ENCODE measurements around the gene FAM76B. TPM values are rescaled to one million over a fixed set of nuclear protein-coding genes. Genes with fewer than 3 reads are reported as not detected.
A peak's percentile ranks its signal among the peaks of the same experiment; 100 is the strongest.
"Not testable (repeated sequence)": the region's sequence is repeated elsewhere in the genome, so short reads cannot be mapped to it uniquely, and the experiment has no call there.

FAM76B gene
- 54.6 TPM for total RNA-seq

DNA sequence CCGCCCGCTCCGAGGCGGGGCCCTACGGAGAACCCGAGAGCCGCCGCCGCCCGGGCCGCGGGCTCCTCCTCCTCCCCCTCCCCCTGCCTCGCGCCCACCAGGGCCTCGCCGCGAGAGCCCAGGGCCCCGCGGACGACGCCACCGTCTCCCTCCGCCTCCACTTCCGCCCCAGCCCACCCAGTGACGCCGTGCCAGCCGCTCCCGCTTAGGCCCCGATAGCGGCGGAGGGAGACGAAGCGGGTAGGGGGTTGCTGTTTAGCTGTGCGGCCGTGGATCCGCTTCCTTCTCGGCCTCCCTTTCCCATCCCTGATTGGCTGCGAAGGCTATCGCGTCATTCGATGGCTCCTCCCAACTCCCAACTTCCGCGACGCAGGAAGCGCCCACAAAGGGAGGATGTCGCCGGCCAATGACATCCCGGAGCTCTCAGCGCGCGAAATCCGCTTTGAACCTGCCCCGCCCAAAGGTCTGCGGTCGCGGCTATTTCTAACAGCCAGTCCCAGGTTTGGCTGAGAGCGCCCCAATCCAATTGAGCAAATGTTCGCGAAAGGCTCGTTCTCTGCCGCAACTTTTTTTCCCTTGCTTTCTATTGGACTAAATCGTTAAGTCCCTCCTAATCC is at the start of gene FAM76B:
Gene FAM76B, minus strand, starts transcription at position 277 of the 617 bp plus-strand sequence. CDS start 304 bp downstream, outside the sequence.
- FAIRE-seq (peak; percentile 15), DNase-seq (ENCODE audit: low spot score in 2 of 2) (peak; percentile 88 to 92)

DNA sequence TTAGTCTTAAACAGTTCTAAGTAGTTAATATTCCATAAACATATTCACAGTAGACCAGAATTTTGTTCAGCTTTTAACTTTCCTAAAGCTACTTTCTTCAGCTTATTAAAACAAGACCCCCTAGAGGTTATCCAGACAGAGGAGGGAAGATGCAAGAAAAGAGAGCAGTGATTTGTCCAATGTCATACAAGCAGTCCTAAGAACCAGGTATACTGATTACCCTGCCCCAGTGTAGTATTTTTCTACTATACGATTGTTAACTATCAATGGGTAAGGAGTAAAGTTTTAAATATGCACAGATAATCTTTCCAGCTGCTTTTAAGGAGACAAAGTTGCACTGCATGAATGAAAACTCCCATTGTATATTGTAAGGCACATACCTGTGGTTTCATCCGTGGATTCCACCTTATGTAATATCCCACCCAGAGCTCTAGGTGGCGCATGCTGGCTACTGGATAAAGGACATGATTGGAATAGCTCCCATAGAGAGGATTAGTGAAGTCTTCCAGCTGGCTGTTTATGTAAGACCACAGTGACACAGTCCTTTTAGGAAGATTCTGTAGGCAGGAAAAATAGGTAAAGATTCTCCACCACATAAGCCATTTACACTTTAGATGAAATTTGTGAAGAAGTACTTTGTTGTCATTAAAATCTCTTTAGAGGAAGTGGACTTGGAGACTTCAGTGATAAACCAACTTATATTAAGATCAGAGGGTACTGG is 46.3 kb upstream of the FAM76B start:
- FAIRE-seq (peak; percentile 54), DNase-seq (ENCODE audit: low spot score in 2 of 2) (peak; percentile 2 to 18)

- FAIRE-seq, result no peak
- no peak for DNase-seq (ENCODE audit: low spot score in 2 of 2)
Observed at GRCh38 chr11:95835351-95835750, 45.8 kb upstream of the FAM76B start.

DNA sequence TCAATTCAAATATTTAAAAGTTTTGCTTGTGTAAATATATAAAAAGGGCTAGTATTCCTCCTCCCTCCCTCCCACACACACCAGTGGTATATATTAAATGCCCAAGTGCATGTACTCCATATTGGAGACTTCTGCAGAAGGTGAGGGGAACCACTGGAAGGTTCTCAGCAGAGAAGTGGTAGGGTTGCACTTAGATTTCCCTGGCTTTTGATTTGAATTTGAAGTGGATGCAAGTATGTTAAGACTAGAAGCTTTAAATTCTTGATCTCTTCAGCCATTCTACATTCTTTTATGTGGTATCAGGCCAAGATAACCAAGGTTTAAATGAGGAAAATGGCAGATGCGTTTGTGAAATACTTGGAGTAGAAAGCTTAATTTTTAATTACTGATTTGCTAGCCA is 43.8 kb upstream of the FAM76B start:
- DNase-seq (ENCODE audit: low spot score in 2 of 2) (no peak), FAIRE-seq (no peak)

- no peak for FAIRE-seq
Observed at GRCh38 chr11:95832763-95833162, 43.2 kb upstream of the FAM76B start.

GRCh38 chr11:95831198-95831883 is 41.8 kb upstream of the FAM76B start:
- no peak for DNase-seq (ENCODE audit: low spot score in 2 of 2)
- no peak for FAIRE-seq

More at GRCh38 chr11:95832763-95833162, 43.2 kb upstream of the FAM76B start:
- no peak for DNase-seq (ENCODE audit: low spot score in 2 of 2)

- no peak for FAIRE-seq
- no peak for DNase-seq (ENCODE audit: low spot score in 2 of 2)
Observed at GRCh38 chr11:95829580-95830259, 40.1 kb upstream of the FAM76B start.

GRCh38 chr11:95827696-95828095 is 38.1 kb upstream of the FAM76B start:
- no peak for FAIRE-seq
- no peak for DNase-seq (ENCODE audit: low spot score in 2 of 2)

DNA sequence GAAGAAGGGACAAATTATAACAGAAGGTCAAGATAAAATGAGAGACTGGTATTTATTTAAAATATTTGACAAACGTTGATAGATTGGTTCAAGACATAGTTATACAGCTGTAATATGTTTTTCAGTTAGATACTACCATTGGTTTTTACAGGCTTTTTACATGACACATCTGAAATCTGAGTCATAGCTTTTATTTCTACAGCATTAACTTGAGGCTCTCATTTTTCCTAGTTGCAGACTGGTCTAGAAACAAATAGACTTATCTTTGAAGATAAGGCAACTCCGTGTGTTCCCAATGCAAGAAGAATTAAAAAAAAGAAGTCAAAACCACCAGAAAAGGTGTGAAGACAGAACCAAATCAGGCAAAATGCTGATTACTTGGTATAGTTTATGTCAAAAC is 32.1 kb upstream of the FAM76B start:
- DNase-seq (ENCODE audit: low spot score in 2 of 2) (no peak), FAIRE-seq (no peak)

- no peak for FAIRE-seq
- DNase-seq (ENCODE audit: low spot score in 2 of 2), result no peak
Observed at GRCh38 chr11:95816037-95816436, 26.5 kb upstream of the FAM76B start.

DNA sequence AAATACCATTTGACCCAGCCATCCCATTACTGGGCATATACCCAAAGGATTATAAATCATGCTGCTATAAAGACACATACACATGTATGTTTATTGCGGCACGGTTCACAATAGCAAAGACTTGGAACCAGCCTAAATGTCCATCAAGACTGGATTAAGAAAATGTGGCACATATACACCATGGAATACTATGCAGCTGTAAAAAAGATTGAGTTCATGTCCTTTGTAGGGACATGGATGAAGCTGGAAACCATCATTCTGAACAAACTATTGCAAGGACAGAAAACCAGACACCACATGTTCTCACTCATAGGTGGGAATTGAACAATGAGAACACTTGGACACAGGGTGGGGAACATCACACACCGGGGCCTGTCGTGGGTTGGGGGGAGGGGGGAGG is 21.5 kb upstream of the FAM76B start:
- DNase-seq (ENCODE audit: low spot score in 2 of 2); FAIRE-seq: not testable (repeated sequence)

GRCh38 chr11:95806464-95806863 is 16.9 kb upstream of the FAM76B start:
- not testable (repeated sequence) for FAIRE-seq; DNase-seq (ENCODE audit: low spot score in 2 of 2)

GRCh38 chr11:95805869-95806268 is 16.3 kb upstream of the FAM76B start:
- FAIRE-seq, result no peak
- no peak for DNase-seq (ENCODE audit: low spot score in 2 of 2)

GRCh38 chr11:95803973-95804372 is 14.4 kb upstream of the FAM76B start:
- no peak for DNase-seq (ENCODE audit: low spot score in 2 of 2)
- FAIRE-seq, result no peak

GRCh38 chr11:95802806-95803205 is 13.2 kb upstream of the FAM76B start:
- no peak for FAIRE-seq

DNA sequence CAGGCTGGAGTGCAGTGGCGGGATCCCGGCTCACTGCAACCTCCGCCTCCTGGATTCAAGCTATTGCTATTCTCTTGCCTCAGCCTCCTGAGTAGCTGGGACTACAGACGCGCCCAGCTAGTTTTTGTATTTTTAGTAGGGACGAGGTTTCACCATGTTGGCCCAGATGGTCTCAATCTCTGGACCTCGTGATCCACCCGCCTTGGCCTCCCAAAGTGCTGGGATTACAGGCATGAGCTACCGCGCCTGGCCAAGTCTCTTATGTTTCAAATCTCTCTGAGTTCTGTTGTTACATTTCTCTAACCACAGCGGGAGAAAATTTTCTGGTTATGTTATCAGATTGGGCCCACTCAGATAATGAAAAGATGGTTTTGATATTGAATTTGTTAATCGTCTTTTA is 10.9 kb upstream of the FAM76B start:
- FAIRE-seq (no peak), DNase-seq (ENCODE audit: low spot score in 2 of 2) (no peak)

More at GRCh38 chr11:95802806-95803205, 13.2 kb upstream of the FAM76B start:
- DNase-seq (ENCODE audit: low spot score in 2 of 2), result no peak

DNA sequence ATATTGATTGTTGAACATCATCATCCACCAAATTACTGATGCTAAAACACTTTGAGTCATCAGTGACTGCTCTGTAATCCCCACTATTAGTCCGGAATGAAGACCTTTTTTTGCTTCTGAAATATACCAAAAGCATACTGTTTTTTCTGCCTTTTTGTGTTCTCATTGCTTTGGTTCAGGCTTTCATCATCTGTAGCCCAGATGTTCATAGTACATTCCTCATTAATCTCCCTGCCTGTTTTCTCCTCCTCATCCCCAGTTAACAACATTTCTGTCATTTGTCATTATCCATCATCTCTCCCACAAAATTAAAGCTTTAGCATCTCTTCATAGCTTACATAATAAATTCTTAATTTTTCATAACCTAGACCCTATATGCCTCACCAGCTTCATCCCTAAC is 10.0 kb upstream of the FAM76B start:
- DNase-seq (ENCODE audit: low spot score in 2 of 2) (no peak), FAIRE-seq (no peak)

DNA sequence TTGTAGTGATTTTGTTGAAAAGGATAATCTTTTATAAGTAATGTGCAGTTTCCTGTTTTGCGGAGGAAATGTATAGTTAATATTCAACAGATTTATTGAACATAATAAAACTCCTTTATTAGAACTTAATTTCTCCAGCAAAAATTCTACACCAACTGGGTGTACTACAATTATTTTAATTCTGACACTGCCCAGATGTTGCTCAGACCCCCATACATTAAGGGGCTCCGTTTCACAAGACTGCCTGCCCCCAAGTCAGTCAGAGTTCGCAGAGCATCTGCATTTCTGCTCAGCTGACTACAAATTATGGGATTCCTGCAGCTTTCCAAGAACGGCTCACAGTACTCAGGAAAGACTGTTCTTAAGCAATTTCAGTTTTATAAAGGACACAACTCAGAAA is 6.9 kb upstream of the FAM76B start:
- DNase-seq (ENCODE audit: low spot score in 2 of 2) (no peak), FAIRE-seq (no peak)

DNA sequence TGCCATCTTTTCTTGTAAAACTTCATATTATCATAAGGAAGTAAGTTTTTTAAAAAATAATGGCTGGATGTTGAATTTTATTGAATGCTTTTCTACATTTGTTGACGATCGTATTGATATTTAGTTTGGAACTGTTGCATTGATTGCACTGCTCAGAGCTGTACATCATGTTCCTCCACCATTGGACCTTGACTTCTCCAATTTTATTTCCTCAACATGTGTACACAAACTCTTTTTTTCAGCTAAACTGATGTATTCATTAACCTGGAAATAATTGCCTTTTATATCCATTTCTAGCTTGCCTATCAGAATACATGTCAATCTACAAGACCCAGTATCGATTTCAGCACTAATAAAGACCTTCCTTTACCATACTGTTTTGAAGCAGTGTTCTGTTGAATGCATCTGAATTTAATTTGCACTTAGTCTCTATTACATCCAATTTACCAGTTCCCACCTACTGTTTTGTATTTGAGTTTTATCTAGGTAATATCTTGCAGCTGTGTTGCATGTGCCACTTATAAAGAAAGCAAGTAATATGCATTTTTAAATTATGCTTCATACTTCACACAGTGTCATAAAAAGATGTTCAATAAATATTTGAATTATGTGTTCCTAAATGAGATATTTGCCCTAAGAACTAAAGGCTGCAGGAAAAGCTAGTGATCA is 6.2 kb upstream of the FAM76B start:
- no peak for FAIRE-seq

GRCh38 chr11:95794086-95794485 is 4.5 kb upstream of the FAM76B start:
- no peak for FAIRE-seq
- DNase-seq (ENCODE audit: low spot score in 2 of 2), result no peak

More for the DNA sequence above, 6.2 kb upstream of the FAM76B start:
- no peak for DNase-seq (ENCODE audit: low spot score in 2 of 2)

Measured in frontal cortex (tissue), 4 donors.